ENCODE results near the gene SLMAP. TPM values are rescaled to one million over a fixed set of nuclear protein-coding genes. Genes with fewer than 3 reads are reported as not detected.

Gene SLMAP
- total and polyA plus RNA-seq, 2 of the 13 experiments (the other 11 are each of a cell fraction or from before 2014, with no cell fraction given), result 24.0 to 48.3 TPM

- BruUV-seq (replicated peaks), result no TSS peak
- Histone ChIP-seq H3K4me2 (ENCODE audit: low read depth, low read length) (no peak overlapping the region), H2AFZ (ENCODE audit: low read length) (no peak overlapping the region), H3K9ac (ENCODE audit: insufficient read depth, low read depth, low read length) (no peak overlapping the region), H3K27me3 (ENCODE audit: control insufficient read depth in 1 of 2, insufficient read depth in 2 of 2, low read length in 2 of 2) (no peaks in the 10 kb centered on the region), H4K20me1 (ENCODE audit: insufficient read depth, low read length) (no peaks in the 10 kb centered on the region), H3K27ac (ENCODE audit: extremely low read length, insufficient read depth, low read length) (no peak overlapping the region), H3K79me2 (ENCODE audit: insufficient read depth, low read length) (no peaks in the 10 kb centered on the region), H3K4me3 (replicated peaks in 1 of 3; ENCODE audit: insufficient read depth in 1 of 3, low read depth in 2 of 3, low read length in 3 of 3) (no peak overlapping the region), H3K4me1 (ENCODE audit: insufficient read depth, low read length) (peaks cover 74% of the 10 kb centered on the region), H3K9me3 (ENCODE audit: low read length) (no peaks in the 10 kb centered on the region), H3K36me3 (replicated peaks in 1 of 2; ENCODE audit: control insufficient read depth in 1 of 2, insufficient read depth in 2 of 2, low read length in 2 of 2) (no peaks in the 10 kb centered on the region)
- WGBS (ENCODE audit: low lambda C conversion rate), result 45% methylated on average over 9 of the region's 9 CpGs
- no peak for TF ChIP-seq RBAK (CRISPR knock-in tag; IDR thresholded peaks at IDR 0.05)
- no peak for TF ChIP-seq STAT5B (CRISPR knock-in tag; IDR thresholded peaks at IDR 0.05)
- TF ChIP-seq RAD51 (IDR thresholded peaks at IDR 0.05; ENCODE audit: borderline replicate concordance), result no peak
- FAIRE-seq, result no peak
- ChIA-PET CTCF (ENCODE audit: low intra/inter-chr PET ratio, low total read pairs) (no interaction called here), POLR2A (no interaction called here)
- in situ Hi-C loops (cut with HindIII; ENCODE audit: extremely low pct_ligation_motif_present, low pct_unique_long_range_greater_than_20kb) (no loop called here), intact Hi-C loops (cut with micrococcal nuclease; ENCODE audit: unreplicated experiment) (no loop called here)
- no peak for DNase-seq (ENCODE audit: low spot score)
- no peak for ATAC-seq
Observed at GRCh38 chr3:57967590-57967989, 211.5 kb downstream of the SLMAP start.

- Histone ChIP-seq H3K79me2 (ENCODE audit: insufficient read depth, low read length) (no peaks in the 10 kb centered on the region), H3K27ac (ENCODE audit: extremely low read length, insufficient read depth, low read length) (no peak overlapping the region), H3K4me3 (replicated peaks in 1 of 3; ENCODE audit: insufficient read depth in 1 of 3, low read depth in 2 of 3, low read length in 3 of 3) (no peak overlapping the region), H2AFZ (ENCODE audit: low read length) (no peak overlapping the region), H3K4me2 (ENCODE audit: low read depth, low read length) (peak overlapping the region; percentile 24; the same call in 1 of the 2 replicates), H3K4me1 (ENCODE audit: insufficient read depth, low read length) (peaks cover 75% of the 10 kb centered on the region), H3K36me3 (replicated peaks in 1 of 2; ENCODE audit: control insufficient read depth in 1 of 2, insufficient read depth in 2 of 2, low read length in 2 of 2) (no peaks in the 10 kb centered on the region), H3K27me3 (ENCODE audit: control insufficient read depth in 1 of 2, insufficient read depth in 2 of 2, low read length in 2 of 2) (no peaks in the 10 kb centered on the region), H3K9me3 (ENCODE audit: low read length) (no peaks in the 10 kb centered on the region), H3K9ac (ENCODE audit: insufficient read depth, low read depth, low read length) (0 out of 2 replicates have a peak overlapping the region, but pooled peaks have one; percentile 13), H4K20me1 (ENCODE audit: insufficient read depth, low read length) (no peaks in the 10 kb centered on the region)
- ATAC-seq (no peak), FAIRE-seq (no peak), DNase-seq (ENCODE audit: low spot score) (no peak)
- POLR2A ChIA-PET, result no interaction called here
- 18% methylated on average over 5 of the region's 5 CpGs for WGBS (ENCODE audit: low lambda C conversion rate)
- no TSS peak for BruUV-seq (replicated peaks)
- intact Hi-C loops (cut with micrococcal nuclease; ENCODE audit: unreplicated experiment) (no loop called here), in situ Hi-C loops (cut with HindIII; ENCODE audit: extremely low pct_ligation_motif_present, low pct_unique_long_range_greater_than_20kb) (no loop called here)
- CTCF ChIA-PET (ENCODE audit: low intra/inter-chr PET ratio, low total read pairs), result no interaction called here
- TF ChIP-seq ZNF687 (CRISPR knock-in tag; IDR thresholded peaks at IDR 0.05), result no peak
- no peak for TF ChIP-seq SPEN (CRISPR knock-in tag; IDR thresholded peaks at IDR 0.05; ENCODE audit: low read depth)
- no peak for TF ChIP-seq ZNF124 (CRISPR knock-in tag; IDR thresholded peaks at IDR 0.05)
- no peak for TF ChIP-seq TAF1 (CRISPR knock-in tag; IDR thresholded peaks at IDR 0.05)
- no peak for TF ChIP-seq MYC (CRISPR knock-in tag; IDR thresholded peaks at IDR 0.05; ENCODE audit: borderline replicate concordance)
- no peak for TF ChIP-seq TBX2 (CRISPR knock-in tag; IDR thresholded peaks at IDR 0.05; ENCODE audit: borderline replicate concordance)
- no peak for TF ChIP-seq ONECUT2 (CRISPR knock-in tag; IDR thresholded peaks at IDR 0.05)
Observed at GRCh38 chr3:57968501-57968900, 212.4 kb downstream of the SLMAP start.
